ENCODE measurements around the gene ELMO3.

GRCh38 chr16:67181346-67181745, 17.6 kb upstream of the ELMO3 start:
- TF ChIP-seq POLR2AphosphoS5 (IDR thresholded peaks at IDR 0.05) (no peak), EP300 (IDR thresholded peaks at IDR 0.05) (no peak)

Measured in upper lobe of left lung (tissue), 4 donors.